HCT116 (cell line): ENCODE results near the gene MAML2. TPM values are rescaled to one million over a fixed set of nuclear protein-coding genes. Genes with fewer than 3 reads are reported as not detected.

Experiments
- ATAC-seq: fragments of 200-7000 bp; cut with Tn5 transposase; 2 replicates; pipeline ENCODE4 v1.9.1; 2020; ENCODE audit warnings: mild to moderate bottlenecking, moderate library complexity
- BruUV-seq: library from RNA; stranded (reverse); fragments of 400-500 nt; replicated peaks from 2 replicates; lab custom pipeline; 2021; lab: Mats Ljungman, UMichigan
- CTCF ChIA-PET: fragments of 300-600 bp; sonication (Branson Sonifier 250); formaldehyde crosslinking; loops from one replicate; lab custom pipeline; 2021; ENCODE audit warnings: antibody characterized with exemption; lab: Charles Lee
- POLR2A ChIA-PET: fragments of 300-600, 350-600 bp; sonication (Branson Sonifier 250); formaldehyde crosslinking; loops from one replicate; lab custom pipeline; 2021; ENCODE audit warnings: antibody characterized with exemption; lab: Charles Lee
- RAD21 ChIA-PET, 2 experiments: fragments of 300-600 bp; sonication (Branson Sonifier 250); formaldehyde crosslinking; loops; one replicate each; lab custom pipeline; 2023; ENCODE audit warnings: low total read pairs in 2 of 2; ENCODE audit not compliant: uncharacterized antibody in 2 of 2, unreplicated experiment in 2 of 2, low non-redundant PET in 1 of 2; lab: Charles Lee
- DNase-seq: peaks from one replicate; pipeline ENCODE4 v3.0.0-alpha.2; 2010; ENCODE audit warnings: low read depth, low spot score
- H2AFZ ChIP-seq: fragments of 200-600 bp; shearing (Covaris generic), sonication (generic); 2 replicates; pipeline ENCODE4 v1.6.1; 2017; ENCODE audit warnings: low read depth, mixed run types, mixed read lengths, antibody characterized with exemption, low read length; ENCODE audit not compliant: poor library complexity, severe bottlenecking
- H3K27ac ChIP-seq: 2 replicates; pipeline ENCODE4 v1.5.1; 2012; ENCODE audit warnings: low read depth, low read length
- H3K27me3 ChIP-seq: fragments of 200-600 bp; sonication (generic); 2 replicates; pipeline ENCODE4 v1.6.1; 2016; ENCODE audit warnings: mixed run types, low read length, mixed read lengths; ENCODE audit not compliant: insufficient read depth
- H3K36me3 ChIP-seq, 2 experiments: fragments of 200-500 bp in 1 of 2; fragments of 200-600 bp in 1 of 2; sonication (Bioruptor generic) in 1 of 2; sonication (generic) in 1 of 2; 2 replicates each; pipeline versions ENCODE4 v1.5.1 to v1.6.1; 2014 to 2016; ENCODE audit warnings: low read length in 2 of 2, inconsistent platforms in 1 of 2, mixed read lengths in 1 of 2, mixed run types in 1 of 2; ENCODE audit not compliant: insufficient read depth in 2 of 2, control insufficient read depth in 1 of 2
- H3K4me1 ChIP-seq, 2 experiments: fragments of 200-600 bp in 1 of 2; sonication (generic) in 1 of 2; 2 replicates each; pipeline versions ENCODE4 v1.5.1 to v1.6.1; 2012 to 2017; ENCODE audit warnings: low read length in 2 of 2, inconsistent platforms in 1 of 2, mild to moderate bottlenecking in 1 of 2, mixed read lengths in 1 of 2, mixed run types in 1 of 2, moderate library complexity in 1 of 2; ENCODE audit not compliant: insufficient read depth in 2 of 2, control insufficient read depth in 1 of 2
- H3K4me2 ChIP-seq: fragments of 200-600 bp; sonication (generic); 2 replicates; pipeline ENCODE4 v1.6.1; 2017; ENCODE audit warnings: mixed run types, low read length, mixed read lengths
- H3K4me3 ChIP-seq, 2 experiments: fragments of 200-600 bp in 1 of 2; sonication (generic) in 1 of 2; replicated peaks in 1 of 2; 2 replicates each; pipeline ENCODE4 v1.5.1; 2011 to 2016; ENCODE audit warnings: low read length in 2 of 2, control low read depth in 1 of 2, low read depth in 1 of 2, mild to moderate bottlenecking in 1 of 2, mixed read lengths in 1 of 2, mixed run types in 1 of 2
- H3K79me2 ChIP-seq: fragments of 200-600 bp; sonication (generic); 2 replicates; pipeline ENCODE4 v1.6.1; 2017; ENCODE audit warnings: mild to moderate bottlenecking, mixed run types, low read length, moderate library complexity, mixed read lengths; ENCODE audit not compliant: insufficient read depth
- H3K9ac ChIP-seq: fragments of 200-600 bp; sonication (generic); 2 replicates; pipeline ENCODE4 v1.6.1; 2016; ENCODE audit warnings: low read length, mixed read lengths
- H3K9me2 ChIP-seq: fragments of 200-600 bp; sonication (generic), shearing (Covaris generic); 2 replicates; pipeline ENCODE4 v1.6.1; 2017; ENCODE audit warnings: mixed run types, mild to moderate bottlenecking, moderate library complexity; ENCODE audit not compliant: insufficient read depth
- H3K9me3 ChIP-seq, 2 experiments: fragments of 200-500 bp in 1 of 2; fragments of 200-600 bp in 1 of 2; sonication (Bioruptor generic) in 1 of 2; sonication (generic) in 1 of 2; 2 replicates each; pipeline ENCODE4 v1.6.1; 2014 to 2017; ENCODE audit warnings: low read length in 2 of 2, mixed read lengths in 2 of 2, inconsistent platforms in 1 of 2, low read depth in 1 of 2, mild to moderate bottlenecking in 1 of 2, mixed run types in 1 of 2, moderate library complexity in 1 of 2; ENCODE audit not compliant: control insufficient read depth in 1 of 2, insufficient read depth in 1 of 2
- H4K20me1 ChIP-seq: fragments of 200-600 bp; sonication (generic), shearing (Covaris generic); 2 replicates; pipeline ENCODE4 v1.6.1; 2017; ENCODE audit warnings: mixed run types, mild to moderate bottlenecking, moderate library complexity; ENCODE audit not compliant: insufficient read depth
- ATF3 ChIP-seq: IDR thresholded peaks from 2 replicates; pipeline ENCODE4 v1.6.1; 2012
- CBX3 ChIP-seq: IDR thresholded peaks from 2 replicates; pipeline ENCODE4 v1.6.1; 2012; ENCODE audit warnings: low read depth
- EGR1 ChIP-seq: IDR thresholded peaks from 2 replicates; pipeline ENCODE4 v1.6.1; 2012; ENCODE audit warnings: low read depth
- ELF1 ChIP-seq: IDR thresholded peaks from 2 replicates; pipeline ENCODE4 v1.6.1; 2012; ENCODE audit warnings: low read depth, borderline replicate concordance
- EZH2phosphoT487 ChIP-seq: fragments of 200-600 bp; IDR thresholded peaks from 2 replicates; pipeline ENCODE4 v1.6.1; 2018; ENCODE audit warnings: antibody characterized with exemption, borderline replicate concordance
- FOSL1 ChIP-seq: IDR thresholded peaks from 2 replicates; pipeline ENCODE4 v1.6.1; 2012; ENCODE audit warnings: low read depth
- POLR2A ChIP-seq: IDR thresholded peaks from 2 replicates; pipeline ENCODE4 v1.7.0; 2011; ENCODE audit warnings: borderline replicate concordance; ENCODE audit not compliant: insufficient read depth, insufficient read length; ENCODE audit errors: extremely low read depth
- POLR2AphosphoS5 ChIP-seq: IDR thresholded peaks from 2 replicates; pipeline ENCODE4 v1.6.1; 2011; ENCODE audit warnings: mild to moderate bottlenecking, low read depth, low read length, moderate library complexity
- RAD21 ChIP-seq: IDR thresholded peaks from 2 replicates; pipeline ENCODE4 v1.6.1; 2012; ENCODE audit warnings: low read depth, mild to moderate bottlenecking
- SIN3A ChIP-seq: IDR thresholded peaks from 2 replicates; pipeline ENCODE4 v1.6.1; 2012; ENCODE audit warnings: low read depth
- SP1 ChIP-seq: IDR thresholded peaks from 2 replicates; pipeline ENCODE4 v1.6.1; 2012; ENCODE audit warnings: low read depth
- SRF ChIP-seq: IDR thresholded peaks from 2 replicates; pipeline ENCODE4 v1.6.1; 2012; ENCODE audit warnings: low read depth
- TCF7L2 ChIP-seq: IDR thresholded peaks from 2 replicates; pipeline ENCODE4 v1.7.0; 2011; ENCODE audit warnings: borderline replicate concordance, inconsistent platforms; ENCODE audit not compliant: insufficient read depth, insufficient read length; ENCODE audit errors: extremely low read depth
- ZFX ChIP-seq: fragments of 450-650 bp; IDR thresholded peaks from 2 replicates; pipeline ENCODE4 v1.6.1; 2017
- ZNF274 ChIP-seq: fragments of 200-500 bp; sonication (Bioruptor generic); IDR thresholded peaks from 2 replicates; pipeline ENCODE4 v1.6.1; 2014; ENCODE audit warnings: mild to moderate bottlenecking, low read depth, low read length, inconsistent platforms
- intact Hi-C: fragments of 100-400 bp; cut with micrococcal nuclease; formaldehyde crosslinking; loops from 2 replicates; pipeline ENCODE4 v1.10.0; 2022
- total RNA-seq: library from RNA; stranded (reverse); gene quantifications from one replicate; pipeline ENCODE4 v1.2.1, GENCODE V29; 2021; ENCODE audit not compliant: unreplicated experiment
- TF ChIP-seq, protein P1 (sequence below): IDR thresholded peaks from 2 replicates; pipeline ENCODE4 v1.6.1; 2011; ENCODE audit warnings: mild to moderate bottlenecking, low read length, moderate library complexity; ENCODE audit not compliant: insufficient replicate concordance; ENCODE audit errors: extremely low read depth
- TF ChIP-seq, protein P2 (sequence below), 3 experiments: fragments of 200-600 bp in 1 of 3; sonication (generic) in 1 of 3; IDR thresholded peaks in 2 of 3; conservative IDR thresholded peaks in 1 of 3; 2 replicates each; pipeline ENCODE4 v1.5.1; 2012 to 2017; ENCODE audit warnings: low read depth in 2 of 3, low read length in 2 of 3, antibody characterized with exemption in 1 of 3, borderline replicate concordance in 1 of 3, control low read depth in 1 of 3, mild to moderate bottlenecking in 1 of 3, mixed read lengths in 1 of 3, mixed run types in 1 of 3, moderate library complexity in 1 of 3; ENCODE audit not compliant: insufficient read depth in 1 of 3

MAML2 gene
- total RNA-seq, 1 experiment from 2014 or later, result 2.6 TPM

DNA sequence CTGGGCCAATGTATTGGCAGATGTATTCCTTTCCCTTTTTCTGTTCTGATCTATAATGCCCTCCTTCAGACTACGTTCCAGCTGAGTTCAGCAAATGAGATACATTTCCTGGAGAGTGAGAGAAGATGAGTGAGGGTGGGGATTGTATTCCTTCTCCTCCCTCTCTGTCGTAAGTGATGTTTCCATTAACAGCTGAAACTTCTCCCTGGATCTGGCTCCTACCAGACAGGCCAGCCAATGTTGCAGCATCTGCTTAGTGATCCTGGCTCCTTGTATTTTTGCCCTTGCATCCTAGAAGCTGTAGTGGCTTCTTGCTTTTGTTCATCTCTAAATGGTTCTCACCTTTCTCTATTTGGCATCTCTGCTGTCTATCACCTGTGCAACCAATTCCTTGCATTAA is 370.9 kb downstream of the MAML2 start:
- Histone ChIP-seq H3K36me3 (no peaks in the 10 kb centered on the region), H3K79me2 (no peaks in the 10 kb centered on the region), H3K9ac (no peak overlapping the region), H3K9me2 (no peaks in the 10 kb centered on the region), H3K4me1 (no peaks in the 10 kb centered on the region), H3K4me2 (no peak overlapping the region), H3K9me3 (no peaks in the 10 kb centered on the region), H2AFZ (no peak overlapping the region), H4K20me1 (no peaks in the 10 kb centered on the region), H3K4me3 (no peak overlapping the region), H3K27me3 (no peaks in the 10 kb centered on the region), H3K27ac (no peak overlapping the region)
- CTCF ChIA-PET, result no interaction called here
- no peak for DNase-seq
- POLR2A ChIA-PET, result no interaction called here
- TF ChIP-seq SRF (no peak), SP1 (no peak), FOSL1 (no peak), CBX3 (no peak), ELF1 (no peak), POLR2A (no peak), POLR2AphosphoS5 (no peak), RAD21 (no peak), TCF7L2 (no peak), ZFX (no peak), SIN3A (no peak), EGR1 (no peak), ZNF274 (no peak), ATF3 (no peak), EZH2phosphoT487 (no peak)
- TF ChIP-seq, protein P1, sequence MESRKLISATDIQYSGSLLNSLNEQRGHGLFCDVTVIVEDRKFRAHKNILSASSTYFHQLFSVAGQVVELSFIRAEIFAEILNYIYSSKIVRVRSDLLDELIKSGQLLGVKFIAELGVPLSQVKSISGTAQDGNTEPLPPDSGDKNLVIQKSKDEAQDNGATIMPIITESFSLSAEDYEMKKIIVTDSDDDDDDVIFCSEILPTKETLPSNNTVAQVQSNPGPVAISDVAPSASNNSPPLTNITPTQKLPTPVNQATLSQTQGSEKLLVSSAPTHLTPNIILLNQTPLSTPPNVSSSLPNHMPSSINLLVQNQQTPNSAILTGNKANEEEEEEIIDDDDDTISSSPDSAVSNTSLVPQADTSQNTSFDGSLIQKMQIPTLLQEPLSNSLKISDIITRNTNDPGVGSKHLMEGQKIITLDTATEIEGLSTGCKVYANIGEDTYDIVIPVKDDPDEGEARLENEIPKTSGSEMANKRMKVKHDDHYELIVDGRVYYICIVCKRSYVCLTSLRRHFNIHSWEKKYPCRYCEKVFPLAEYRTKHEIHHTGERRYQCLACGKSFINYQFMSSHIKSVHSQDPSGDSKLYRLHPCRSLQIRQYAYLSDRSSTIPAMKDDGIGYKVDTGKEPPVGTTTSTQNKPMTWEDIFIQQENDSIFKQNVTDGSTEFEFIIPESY, result no peak
- TF ChIP-seq, protein P2, sequence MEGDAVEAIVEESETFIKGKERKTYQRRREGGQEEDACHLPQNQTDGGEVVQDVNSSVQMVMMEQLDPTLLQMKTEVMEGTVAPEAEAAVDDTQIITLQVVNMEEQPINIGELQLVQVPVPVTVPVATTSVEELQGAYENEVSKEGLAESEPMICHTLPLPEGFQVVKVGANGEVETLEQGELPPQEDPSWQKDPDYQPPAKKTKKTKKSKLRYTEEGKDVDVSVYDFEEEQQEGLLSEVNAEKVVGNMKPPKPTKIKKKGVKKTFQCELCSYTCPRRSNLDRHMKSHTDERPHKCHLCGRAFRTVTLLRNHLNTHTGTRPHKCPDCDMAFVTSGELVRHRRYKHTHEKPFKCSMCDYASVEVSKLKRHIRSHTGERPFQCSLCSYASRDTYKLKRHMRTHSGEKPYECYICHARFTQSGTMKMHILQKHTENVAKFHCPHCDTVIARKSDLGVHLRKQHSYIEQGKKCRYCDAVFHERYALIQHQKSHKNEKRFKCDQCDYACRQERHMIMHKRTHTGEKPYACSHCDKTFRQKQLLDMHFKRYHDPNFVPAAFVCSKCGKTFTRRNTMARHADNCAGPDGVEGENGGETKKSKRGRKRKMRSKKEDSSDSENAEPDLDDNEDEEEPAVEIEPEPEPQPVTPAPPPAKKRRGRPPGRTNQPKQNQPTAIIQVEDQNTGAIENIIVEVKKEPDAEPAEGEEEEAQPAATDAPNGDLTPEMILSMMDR (IDR thresholded peaks at IDR 0.05 in 2 of 3, conservative IDR thresholded peaks at IDR 0.05 in 1 of 3; ENCODE audit: borderline replicate concordance in 1 of 3, insufficient read depth in 1 of 3, low read depth in 2 of 3, low read length in 2 of 3), result no peak
- RAD21 ChIA-PET, result no interaction called here
- intact Hi-C loops, result no loop called here
- no peak for ATAC-seq
- BruUV-seq, result no TSS peak
